AG04449 (cell line): ENCODE results near the gene BUB1B.
"Not testable (repeated sequence)": the region's sequence is repeated elsewhere in the genome, so short reads cannot be mapped to it uniquely, and the experiment has no call there.

Experiments
- CTCF ChIA-PET: fragments of 350-600 bp; formaldehyde crosslinking; extraction: SDS; loops from one replicate; lab custom pipeline; 2021; ENCODE audit warnings: antibody characterized with exemption; lab: Yijun Ruan, JAX
- POLR2A ChIA-PET: fragments of 400-600, 350-600 bp; formaldehyde crosslinking; extraction: SDS; loops from one replicate; lab custom pipeline; 2020; ENCODE audit warnings: antibody characterized with exemption, inconsistent platforms; lab: Yijun Ruan, JAX
- DNase-seq: peaks from one replicate; pipeline ENCODE4 v3.0.0-alpha.2; 2010; ENCODE audit warnings: low read depth, low spot score
- H3K4me3 ChIP-seq: 2 replicates; pipeline ENCODE4 v1.5.1; 2011; ENCODE audit warnings: low read depth, mild to moderate bottlenecking, control low read depth, low read length
- CTCF ChIP-seq: IDR thresholded peaks from one replicate; pipeline ENCODE4 v1.5.1; 2011; ENCODE audit warnings: mild to moderate bottlenecking, moderate library complexity, low read length, control low read depth, inconsistent platforms; ENCODE audit not compliant: insufficient read depth; ENCODE audit errors: missing control alignments

BUB1B gene

GRCh38 chr15:40130118-40130517 lies 30.8 kb upstream of the BUB1B start:
- CTCF ChIA-PET = no interaction called here
- no peak for TF ChIP-seq CTCF
- DNase-seq = no peak
- no peak overlapping the region for H3K4me3 ChIP-seq
- POLR2A ChIA-PET = no interaction called here

- no peak for DNase-seq
- CTCF ChIA-PET = no interaction called here
Measured at GRCh38 chr15:40130799-40131502, 29.9 kb upstream of the BUB1B start.

GRCh38 chr15:40133544-40133943 lies 27.3 kb upstream of the BUB1B start:
- ChIA-PET POLR2A (no interaction called here), CTCF (no interaction called here)
- H3K4me3 ChIP-seq = no peak overlapping the region
- TF ChIP-seq CTCF = no peak
- no peak for DNase-seq

More at GRCh38 chr15:40130799-40131502, 29.9 kb upstream of the BUB1B start:
- no peak for TF ChIP-seq CTCF
- no peak overlapping the region for H3K4me3 ChIP-seq
- POLR2A ChIA-PET = no interaction called here

- ChIA-PET POLR2A (no interaction called here), CTCF (no interaction called here)
- TF ChIP-seq CTCF = no peak
- DNase-seq = no peak
- H3K4me3 ChIP-seq = no peak overlapping the region
Measured at GRCh38 chr15:40134885-40135284, 26.0 kb upstream of the BUB1B start.

GRCh38 chr15:40135846-40136450 lies 24.9 kb upstream of the BUB1B start:
- DNase-seq, POLR2A ChIA-PET, CTCF ChIA-PET, H3K4me3 ChIP-seq: not testable (repeated sequence)

- no peak overlapping the region for H3K4me3 ChIP-seq
- POLR2A ChIA-PET = no interaction called here
- TF ChIP-seq CTCF = no peak
- no peak for DNase-seq
- CTCF ChIA-PET = no interaction called here
Measured at GRCh38 chr15:40136470-40137302, 24.2 kb upstream of the BUB1B start.
